ENCODE results near the gene RASGRF2.

- TF ChIP-seq CTCF (IDR thresholded peaks at IDR 0.05) = no peak
- no peak for TF ChIP-seq POLR2A (IDR thresholded peaks at IDR 0.05)
These were observed 243.6 kb downstream of the RASGRF2 start for GRCh38 chr5:81203729-81204128.
